ENCODE measurements around the gene PAX5.

PAX5 gene

GRCh38 chr9:36889844-36890243, 144.2 kb downstream of the PAX5 start:
- Histone ChIP-seq H4K20me1 (ENCODE audit: control insufficient read depth, insufficient read depth, low read depth, low read length) (peaks cover 23% of the 10 kb centered on the region), H3K27ac (ENCODE audit: low read depth, low read length) (no peak overlapping the region), H3K36me3 (ENCODE audit: control insufficient read depth, low read length) (peaks cover 97% of the 10 kb centered on the region), H3K9me3 (ENCODE audit: control insufficient read depth, insufficient read depth, low read length) (no peaks in the 10 kb centered on the region), H3K4me3 (ENCODE audit: low read length) (no peak overlapping the region), H3F3A (ENCODE audit: control insufficient read depth, insufficient read depth) (peaks cover 3% of the 10 kb centered on the region; the same call in 1 of the 2 replicates), H3K4me2 (ENCODE audit: low read length) (no peak overlapping the region), H3K27me3 (ENCODE audit: control insufficient read depth, low read length) (no peaks in the 10 kb centered on the region), H3K4me1 (ENCODE audit: control insufficient read depth, low read length) (no peaks in the 10 kb centered on the region), H3K9me2 (replicated peaks; ENCODE audit: control insufficient read depth, low read length) (no peaks in the 10 kb centered on the region), H3K79me2 (ENCODE audit: control insufficient read depth, low read length) (peaks cover 94% of the 10 kb centered on the region)
- TF ChIP-seq CTCF (IDR thresholded peaks at IDR 0.05; ENCODE audit: low read depth, low read length, poor library complexity, severe bottlenecking) (no peak), EZH2phosphoT487 (IDR thresholded peaks at IDR 0.05; ENCODE audit: borderline replicate concordance, low read length) (no peak)

GRCh38 chr9:36888551-36888950, 145.5 kb downstream of the PAX5 start:
- H3K9me3 ChIP-seq (ENCODE audit: control insufficient read depth, insufficient read depth, low read length): no peaks in the 10 kb centered on the region
- H3K36me3 ChIP-seq (ENCODE audit: control insufficient read depth, low read length): peaks cover 94% of the 10 kb centered on the region

GRCh38 chr9:36884721-36885120, 149.3 kb downstream of the PAX5 start:
- H3K9me2 ChIP-seq (replicated peaks; ENCODE audit: control insufficient read depth, low read length): no peaks in the 10 kb centered on the region
- H3K36me3 ChIP-seq (ENCODE audit: control insufficient read depth, low read length): peaks cover 92% of the 10 kb centered on the region
- no peak overlapping the region for H3K4me2 ChIP-seq (ENCODE audit: low read length)
- H3F3A ChIP-seq (ENCODE audit: control insufficient read depth, insufficient read depth): peaks cover 6% of the 10 kb centered on the region; the same call in 1 of the 2 replicates
- peaks cover 13% of the 10 kb centered on the region for H4K20me1 ChIP-seq (ENCODE audit: control insufficient read depth, insufficient read depth, low read depth, low read length)
- no peaks in the 10 kb centered on the region for H3K27me3 ChIP-seq (ENCODE audit: control insufficient read depth, low read length)
- 0 out of 2 replicates have a peak, but pooled peaks cover under 1% of the 10 kb centered on the region for H3K4me1 ChIP-seq (ENCODE audit: control insufficient read depth, low read length)
- H3K4me3 ChIP-seq (ENCODE audit: low read length): no peak overlapping the region
- H3K9me3 ChIP-seq (ENCODE audit: control insufficient read depth, insufficient read depth, low read length): no peaks in the 10 kb centered on the region
- peaks cover 64% of the 10 kb centered on the region for H3K79me2 ChIP-seq (ENCODE audit: control insufficient read depth, low read length)
- no peak overlapping the region for H3K27ac ChIP-seq (ENCODE audit: low read depth, low read length)
- TF ChIP-seq EZH2phosphoT487 (IDR thresholded peaks at IDR 0.05; ENCODE audit: borderline replicate concordance, low read length): no peak
- no peak for TF ChIP-seq CTCF (IDR thresholded peaks at IDR 0.05; ENCODE audit: low read depth, low read length, poor library complexity, severe bottlenecking)

More at GRCh38 chr9:36888551-36888950, 145.5 kb downstream of the PAX5 start:
- Histone ChIP-seq H4K20me1 (ENCODE audit: control insufficient read depth, insufficient read depth, low read depth, low read length) (peaks cover 23% of the 10 kb centered on the region), H3K9me2 (replicated peaks; ENCODE audit: control insufficient read depth, low read length) (no peaks in the 10 kb centered on the region), H3K79me2 (ENCODE audit: control insufficient read depth, low read length) (peaks cover 87% of the 10 kb centered on the region), H3K27ac (ENCODE audit: low read depth, low read length) (no peak overlapping the region), H3K4me2 (ENCODE audit: low read length) (no peak overlapping the region), H3K4me1 (ENCODE audit: control insufficient read depth, low read length) (no peaks in the 10 kb centered on the region), H3K4me3 (ENCODE audit: low read length) (no peak overlapping the region), H3F3A (ENCODE audit: control insufficient read depth, insufficient read depth) (peaks cover 6% of the 10 kb centered on the region; the same call in 1 of the 2 replicates), H3K27me3 (ENCODE audit: control insufficient read depth, low read length) (no peaks in the 10 kb centered on the region)
- TF ChIP-seq EZH2phosphoT487 (IDR thresholded peaks at IDR 0.05; ENCODE audit: borderline replicate concordance, low read length) (no peak), CTCF (IDR thresholded peaks at IDR 0.05; ENCODE audit: low read depth, low read length, poor library complexity, severe bottlenecking) (no peak)

Measured in DOHH2 (cell line).